ENCODE measurements around the gene FOXD1.

- TF ChIP-seq ZNF274 (IDR thresholded peaks at IDR 0.05; ENCODE audit: low read depth, low read length): no peak
- TF ChIP-seq SUZ12 (IDR thresholded peaks at IDR 0.05; ENCODE audit: extremely low read depth, insufficient read depth, insufficient read length): no peak
- TF ChIP-seq YY1 (IDR thresholded peaks at IDR 0.05; ENCODE audit: insufficient read depth, insufficient read length): no peak
Observed at GRCh38 chr5:73460133-73460532, 11.6 kb upstream of the FOXD1 start.

All from NT2/D1 (cell line).